ENCODE results near the gene KRTAP26-1. TPM values are rescaled to one million over a fixed set of nuclear protein-coding genes. Genes with fewer than 3 reads are reported as not detected.

KRTAP26-1 gene
- total RNA-seq = not detected
- long read RNA-seq, donor 1 = 0 reads
- long read RNA-seq, donor 2 = 0 reads

GRCh38 chr21:30320215-30320614, at the start of gene KRTAP26-1:
Gene KRTAP26-1 (minus strand): TSS chr21:30320315. CDS start chr21:30320035, 280 bp downstream.
- DNase-seq (ENCODE audit: low spot score) = no peak
- intact Hi-C loops (cut with DNase I) = no loop called here

GRCh38 chr21:30355906-30356305, 35.8 kb upstream of the KRTAP26-1 start:
- DNase-seq (ENCODE audit: low spot score) = no peak
- intact Hi-C loops (cut with DNase I) = no loop called here

- intact Hi-C loops (cut with DNase I) = no loop called here
- no peak for DNase-seq (ENCODE audit: low spot score)
Measured at GRCh38 chr21:30354308-30355005, 34.3 kb upstream of the KRTAP26-1 start.

GRCh38 chr21:30351534-30351933, 31.4 kb upstream of the KRTAP26-1 start:
- intact Hi-C loops (cut with DNase I) = no loop called here
- no peak for DNase-seq (ENCODE audit: low spot score)

- intact Hi-C loops (cut with DNase I) = no loop called here
- no peak for DNase-seq (ENCODE audit: low spot score)
Measured at GRCh38 chr21:30349572-30349971, 29.5 kb upstream of the KRTAP26-1 start.

- intact Hi-C loops (cut with DNase I) = no loop called here
- no peak for DNase-seq (ENCODE audit: low spot score)
Measured at GRCh38 chr21:30348506-30348905, 28.4 kb upstream of the KRTAP26-1 start, which contains the start of gene KRTAP23-1. Gene KRTAP23-1 (minus strand): TSS chr21:30348606. CDS start chr21:30348606, 0 bp downstream.

- no peak for DNase-seq (ENCODE audit: low spot score)
- intact Hi-C loops (cut with DNase I) = no loop called here
Measured at GRCh38 chr21:30345014-30345413, 24.9 kb upstream of the KRTAP26-1 start.

- no peak for DNase-seq (ENCODE audit: low spot score)
- intact Hi-C loops (cut with DNase I) = no loop called here
Measured at GRCh38 chr21:30340714-30341573, 20.8 kb upstream of the KRTAP26-1 start.

GRCh38 chr21:30338717-30339116, 18.6 kb upstream of the KRTAP26-1 start:
- intact Hi-C loops (cut with DNase I) = no loop called here
- no peak for DNase-seq (ENCODE audit: low spot score)

GRCh38 chr21:30337772-30338171, 17.7 kb upstream of the KRTAP26-1 start:
- intact Hi-C loops (cut with DNase I) = no loop called here
- DNase-seq (ENCODE audit: low spot score) = no peak

GRCh38 chr21:30337276-30337744, 17.2 kb upstream of the KRTAP26-1 start, which contains the start of gene KRTAP27-1:
Gene KRTAP27-1 (minus strand): TSS chr21:30337694. CDS start chr21:30337668, 26 bp downstream.
- intact Hi-C loops (cut with DNase I) = no loop called here
- no peak for DNase-seq (ENCODE audit: low spot score)

GRCh38 chr21:30336596-30336995, 16.5 kb upstream of the KRTAP26-1 start:
- intact Hi-C loops (cut with DNase I) = no loop called here
- DNase-seq (ENCODE audit: low spot score) = no peak

GRCh38 chr21:30333736-30334135, 13.6 kb upstream of the KRTAP26-1 start:
- intact Hi-C loops (cut with DNase I) = no loop called here

GRCh38 chr21:30332681-30333080, 12.6 kb upstream of the KRTAP26-1 start:
- DNase-seq (ENCODE audit: low spot score) = no peak
- intact Hi-C loops (cut with DNase I) = no loop called here

More at GRCh38 chr21:30333736-30334135, 13.6 kb upstream of the KRTAP26-1 start:
- no peak for DNase-seq (ENCODE audit: low spot score)

- intact Hi-C loops (cut with DNase I) = no loop called here
- no peak for DNase-seq (ENCODE audit: low spot score)
Measured at GRCh38 chr21:30329203-30329875, 9.2 kb upstream of the KRTAP26-1 start.

- intact Hi-C loops (cut with DNase I) = no loop called here
- no peak for DNase-seq (ENCODE audit: low spot score)
Measured at GRCh38 chr21:30326390-30326789, 6.3 kb upstream of the KRTAP26-1 start.

- DNase-seq (ENCODE audit: low spot score) = no peak
- intact Hi-C loops (cut with DNase I) = no loop called here
Measured at GRCh38 chr21:30315701-30316100, 4.4 kb downstream of the KRTAP26-1 start.

GRCh38 chr21:30306884-30307283, 13.2 kb downstream of the KRTAP26-1 start:
- intact Hi-C loops (cut with DNase I) = no loop called here

GRCh38 chr21:30305136-30305535, 15.0 kb downstream of the KRTAP26-1 start:
- intact Hi-C loops (cut with DNase I) = no loop called here
- DNase-seq (ENCODE audit: low spot score) = no peak

More at GRCh38 chr21:30306884-30307283, 13.2 kb downstream of the KRTAP26-1 start:
- no peak for DNase-seq (ENCODE audit: low spot score)

- DNase-seq (ENCODE audit: low spot score) = no peak
- intact Hi-C loops (cut with DNase I) = no loop called here
Measured at GRCh38 chr21:30289215-30289614, 30.9 kb downstream of the KRTAP26-1 start, which contains the start of gene KRTAP25-1. Gene KRTAP25-1 (minus strand): TSS chr21:30289514. CDS start chr21:30289490, 24 bp downstream.

Data from posterior vena cava (tissue), 2 donors.